Keratinocyte (primary cell): ENCODE results near the gene CNN1. TPM values are rescaled to one million over a fixed set of nuclear protein-coding genes. Genes with fewer than 3 reads are reported as not detected.

Experiments used
- DNase-seq: peaks from one replicate; pipeline ENCODE4 v3.0.0-alpha.2; 2011; ENCODE audit warnings: low read depth, missing footprints, low spot score
- FAIRE-seq: peaks from 2 replicates; lab custom pipeline; 2011; peaks lifted over from hg19 to GRCh38; lab: Jason Lieb, UNC
- H2AFZ ChIP-seq: 2 replicates; pipeline ENCODE4 v1.6.0; 2012; ENCODE audit warnings: low read length, control low read depth, inconsistent platforms; ENCODE audit not compliant: control insufficient read depth
- H3K27ac ChIP-seq: 2 replicates; pipeline ENCODE4 v1.5.1; 2011; ENCODE audit warnings: low read length; ENCODE audit not compliant: control insufficient read depth, insufficient read depth
- H3K27me3 ChIP-seq: 3 replicates; pipeline ENCODE4 v1.6.0; 2011; ENCODE audit warnings: low read length; ENCODE audit not compliant: control insufficient read depth, insufficient read depth; ENCODE audit errors: extremely low read depth
- H3K36me3 ChIP-seq, 2 experiments: 2 replicates in 1 of 2; 3 replicates in 1 of 2; pipeline ENCODE4 v1.5.1; 2011; ENCODE audit warnings: low read length in 2 of 2, mild to moderate bottlenecking in 1 of 2; ENCODE audit not compliant: control insufficient read depth in 2 of 2, insufficient read depth in 2 of 2; ENCODE audit errors: extremely low read depth in 1 of 2
- H3K4me1 ChIP-seq: 3 replicates; pipeline ENCODE4 v1.5.1; 2011; ENCODE audit warnings: low read length; ENCODE audit not compliant: control insufficient read depth, insufficient read depth; ENCODE audit errors: extremely low read depth
- H3K4me2 ChIP-seq: 3 replicates; pipeline ENCODE4 v1.6.0; 2011; ENCODE audit warnings: low read depth, low read length; ENCODE audit not compliant: control insufficient read depth, insufficient read depth; ENCODE audit errors: extremely low read depth
- H3K4me3 ChIP-seq, 3 experiments: fragments of 200-600 bp in 1 of 3; sonication (generic) in 1 of 3; 2 replicates in 2 of 3; 3 replicates in 1 of 3; pipeline ENCODE4 v1.5.1; 2011 to 2016; ENCODE audit warnings: low read length in 3 of 3, mild to moderate bottlenecking in 3 of 3, control low read depth in 2 of 3, inconsistent platforms in 1 of 3, low read depth in 1 of 3, mixed read lengths in 1 of 3, mixed run types in 1 of 3, moderate library complexity in 1 of 3; ENCODE audit not compliant: control insufficient read depth in 2 of 3, insufficient read depth in 2 of 3; ENCODE audit errors: extremely low read depth in 1 of 3
- H3K79me2 ChIP-seq: 2 replicates; pipeline ENCODE4 v1.6.0; 2012; ENCODE audit warnings: low read length; ENCODE audit not compliant: control insufficient read depth, insufficient read depth
- H3K9ac ChIP-seq: 3 replicates; pipeline ENCODE4 v1.6.0; 2011; ENCODE audit warnings: low read length; ENCODE audit not compliant: control insufficient read depth, insufficient read depth; ENCODE audit errors: extremely low read depth
- H3K9me1 ChIP-seq: 3 replicates; pipeline ENCODE4 v1.6.0; 2011; ENCODE audit warnings: low read length; ENCODE audit not compliant: control insufficient read depth, insufficient read depth; ENCODE audit errors: extremely low read depth
- H3K9me3 ChIP-seq: 2 replicates; pipeline ENCODE4 v1.5.1; 2012; ENCODE audit warnings: low read depth, low read length; ENCODE audit not compliant: control insufficient read depth
- H4K20me1 ChIP-seq: 3 replicates; pipeline ENCODE4 v1.6.0; 2011; ENCODE audit warnings: low read length; ENCODE audit not compliant: control insufficient read depth, insufficient read depth; ENCODE audit errors: extremely low read depth
- CTCF ChIP-seq, 3 experiments: IDR thresholded peaks in 1 of 3; conservative IDR thresholded peaks in 1 of 3; optimal IDR thresholded peaks in 1 of 3; 2 replicates in 2 of 3; 3 replicates in 1 of 3; pipeline versions ENCODE3 to v1.5.1; 2011; ENCODE audit warnings: low read length in 3 of 3, mild to moderate bottlenecking in 3 of 3, moderate library complexity in 2 of 3, control low read depth in 1 of 3, inconsistent platforms in 1 of 3; ENCODE audit not compliant: insufficient read depth in 2 of 3; ENCODE audit errors: extremely low read depth in 1 of 3
- EZH2 ChIP-seq: IDR thresholded peaks from one replicate; pipeline ENCODE4 v1.6.1; 2012; ENCODE audit warnings: inconsistent platforms, mild to moderate bottlenecking, low read length, moderate library complexity
- dilution Hi-C: fragments of 300-500 bp; cut with MboI; formaldehyde crosslinking; loops from one replicate; pipeline ENCODE4 v1.7.0; 2020; ENCODE audit warnings: low sequenced_read_pairs; ENCODE audit not compliant: extremely low pct_ligation_motif_present
- polyA plus RNA-seq, 5 experiments: library from polyadenylated mRNA; depleted of rRNA in 3 of 5; stranded (reverse) in 3 of 5; stranded (forward) in 1 of 5; unstranded in 1 of 5; fragments of >200 nt; gene quantifications; 1 replicate in 1 of 5; 2 replicates in 3 of 5; 3 replicates in 1 of 5; pipeline versions ENCODE4 v1.2.1 to v1.2.3, GENCODE V29; 2011 to 2012; ENCODE audit warnings: missing spikeins in 2 of 5, low read depth in 1 of 5, low replicate concordance in 1 of 5

CNN1 gene
- polyA plus RNA-seq, 1 donor (not counting 4 experiments of a cell fraction or from before 2014, with no cell fraction given): not detected

- peak overlapping the region; percentile 86 for H3K9ac ChIP-seq
- peaks cover 0 to 1% of the 10 kb centered on the region in 2 experiments for H3K36me3 ChIP-seq
- H3K4me1 ChIP-seq: peaks cover 9% of the 10 kb centered on the region
- no peaks in the 10 kb centered on the region for H3K9me3 ChIP-seq
- DNase-seq (no peak), FAIRE-seq (no peak)
- H3K4me3 ChIP-seq: peak overlapping the region; percentile 69 to 81 (median 73)
- no peak for TF ChIP-seq CTCF (optimal IDR thresholded peaks at IDR 0.05 in 1 of 3, IDR thresholded peaks at IDR 0.05 in 1 of 3, conservative IDR thresholded peaks at IDR 0.05 in 1 of 3; ENCODE audit: extremely low read depth in 1 of 3, insufficient read depth in 2 of 3, low read length in 3 of 3)
- no peak for TF ChIP-seq EZH2
- no peak overlapping the region for H3K27ac ChIP-seq
- H3K27me3 ChIP-seq: no peaks in the 10 kb centered on the region
- H4K20me1 ChIP-seq: no peaks in the 10 kb centered on the region
- no peaks in the 10 kb centered on the region for H3K9me1 ChIP-seq
- peak overlapping the region; percentile 2 for H2AFZ ChIP-seq
- peak overlapping the region; percentile 73 for H3K4me2 ChIP-seq
- H3K79me2 ChIP-seq: no peaks in the 10 kb centered on the region
- dilution Hi-C loops: no loop called here
Observed at GRCh38 chr19:11504502-11505031, 34.1 kb upstream of the CNN1 start.

GRCh38 chr19:11505032-11505503 is 33.6 kb upstream of the CNN1 start:
- dilution Hi-C loops: no loop called here
- Histone ChIP-seq H4K20me1 (no peaks in the 10 kb centered on the region), H3K9me3 (no peaks in the 10 kb centered on the region), H3K9ac (peak overlapping the region; percentile 86), H3K4me2 (peak overlapping the region; percentile 73), H3K4me1 (peaks cover 9% of the 10 kb centered on the region), H3K27ac (peak overlapping the region; percentile 78), H3K27me3 (no peaks in the 10 kb centered on the region), H2AFZ (peak overlapping the region; percentile 73), H3K79me2 (no peaks in the 10 kb centered on the region), H3K4me3 (peak overlapping the region; percentile 69 to 81 (median 73)), H3K36me3 (peaks cover 0 to 1% of the 10 kb centered on the region in 2 experiments), H3K9me1 (no peaks in the 10 kb centered on the region)
- DNase-seq (peak; percentile 66), FAIRE-seq (no peak)
- TF ChIP-seq CTCF (optimal IDR thresholded peaks at IDR 0.05 in 1 of 3, IDR thresholded peaks at IDR 0.05 in 1 of 3, conservative IDR thresholded peaks at IDR 0.05 in 1 of 3; ENCODE audit: extremely low read depth in 1 of 3, insufficient read depth in 2 of 3, low read length in 3 of 3) (no peak), EZH2 (no peak)
